GM19463 (cell line): ENCODE data around the gene ACOX3.
"Not testable (repeated sequence)": the region's sequence is repeated elsewhere in the genome, so short reads cannot be mapped to it uniquely, and the experiment has no call there.

Experiments used
- ATAC-seq: cut with Tn5 transposase; IDR thresholded peaks from one replicate; pipeline ENCODE4 v1.9.1; 2021; ENCODE audit warnings: mild to moderate bottlenecking, moderate library complexity; ENCODE audit not compliant: unreplicated experiment

Gene ACOX3

DNA sequence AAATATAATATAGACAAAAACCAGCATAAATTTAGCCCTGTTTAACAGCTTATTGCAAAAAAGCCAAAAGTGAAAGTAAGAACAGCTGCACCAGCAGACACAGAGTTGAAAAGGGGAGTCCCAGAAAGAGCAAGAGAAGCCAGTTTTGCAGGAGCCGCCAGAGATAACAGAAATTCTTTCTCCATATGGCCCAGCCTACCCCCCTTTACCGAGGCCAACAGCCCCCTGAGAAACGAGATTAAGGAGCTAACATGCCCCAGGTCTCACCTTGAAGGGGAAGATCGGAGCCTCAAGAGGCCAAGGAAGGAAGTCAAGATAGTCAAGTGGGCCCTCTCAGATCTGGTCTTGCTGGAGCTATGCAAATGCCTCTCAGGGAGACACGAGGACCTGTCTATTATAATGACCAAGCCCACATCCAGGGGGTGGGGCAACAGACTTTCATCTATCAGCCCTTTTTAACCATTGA lies 4.8 kb downstream of the ACOX3 start:
- peak; percentile 64 for ATAC-seq

DNA sequence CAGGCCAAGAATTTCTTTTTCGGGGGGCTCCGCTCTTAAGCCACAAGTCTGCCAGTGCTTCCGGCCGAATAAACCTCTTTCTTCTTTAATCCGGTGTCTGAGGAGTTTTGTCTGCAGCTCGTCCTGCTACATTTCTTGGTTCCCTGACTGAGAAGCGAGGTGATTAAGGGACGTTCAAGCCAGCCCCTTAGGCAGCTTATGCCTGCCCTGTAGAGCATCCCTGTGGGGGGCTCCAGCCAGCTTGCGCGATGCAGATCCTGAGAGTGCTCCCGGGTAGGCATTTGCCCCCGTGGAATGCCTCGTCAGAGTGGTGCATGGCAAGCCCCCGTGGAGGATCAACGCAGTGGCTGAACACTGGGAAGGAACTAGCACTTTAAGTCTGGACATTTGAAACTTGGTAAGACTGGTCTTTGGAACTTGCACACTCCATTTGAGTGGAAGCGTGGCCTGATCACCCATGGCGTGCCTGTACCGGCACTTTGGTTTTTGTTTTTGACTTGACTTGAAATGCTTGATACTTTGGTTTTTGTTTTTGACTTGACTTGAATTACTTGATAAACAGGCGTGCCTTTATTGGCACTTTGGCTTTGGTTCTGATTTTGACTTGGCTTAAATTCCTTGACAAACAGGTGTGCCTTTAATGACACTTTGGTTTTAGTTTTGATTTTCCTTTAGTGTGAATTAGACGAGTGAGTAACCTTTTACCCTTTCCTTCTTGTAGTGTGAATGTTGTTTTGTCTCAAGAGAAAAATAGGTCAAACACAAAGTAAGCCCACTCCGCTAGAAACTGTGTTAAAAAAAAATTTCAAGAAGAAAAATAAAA lies 6.1 kb downstream of the ACOX3 start:
- no peak for ATAC-seq

DNA sequence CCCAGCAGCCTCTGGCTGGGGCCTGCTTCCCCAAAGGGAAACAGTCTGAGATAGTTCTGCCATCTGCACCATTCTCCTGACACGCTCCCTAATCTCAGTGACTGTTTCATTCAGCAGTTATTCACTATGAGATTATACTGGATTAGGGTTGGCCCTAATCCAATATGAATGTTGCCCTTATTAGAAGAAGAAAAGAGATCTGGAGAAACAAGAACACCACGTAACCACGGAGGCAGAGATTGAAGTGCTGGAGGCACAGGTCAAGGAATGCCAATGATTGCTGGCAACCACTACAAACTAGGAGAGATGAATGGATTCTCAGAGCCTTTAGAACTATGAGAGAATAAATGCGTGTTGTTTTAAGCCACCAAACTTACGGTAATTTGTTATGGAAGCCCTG lies 7.4 kb downstream of the ACOX3 start:
- no peak for ATAC-seq

DNA sequence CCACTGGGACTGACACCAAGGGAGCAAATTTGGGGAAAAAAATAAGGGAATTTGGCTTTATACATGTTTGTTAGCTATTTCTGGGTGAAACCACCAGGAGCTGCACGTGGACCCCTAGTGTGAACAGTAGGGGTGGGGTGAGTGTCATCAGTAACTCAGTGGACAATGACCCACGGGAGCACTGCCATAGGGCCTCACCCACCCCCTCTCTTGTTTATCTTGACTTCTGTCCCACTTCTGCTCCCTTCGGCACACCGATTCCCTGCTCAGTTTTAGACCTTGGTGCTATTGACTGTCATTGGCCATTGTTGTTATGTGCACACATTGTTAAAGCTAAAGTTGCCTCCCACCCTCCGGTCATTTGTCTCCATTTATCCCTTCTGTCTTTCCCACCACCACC lies 9.0 kb downstream of the ACOX3 start:
- ATAC-seq, result no peak

DNA sequence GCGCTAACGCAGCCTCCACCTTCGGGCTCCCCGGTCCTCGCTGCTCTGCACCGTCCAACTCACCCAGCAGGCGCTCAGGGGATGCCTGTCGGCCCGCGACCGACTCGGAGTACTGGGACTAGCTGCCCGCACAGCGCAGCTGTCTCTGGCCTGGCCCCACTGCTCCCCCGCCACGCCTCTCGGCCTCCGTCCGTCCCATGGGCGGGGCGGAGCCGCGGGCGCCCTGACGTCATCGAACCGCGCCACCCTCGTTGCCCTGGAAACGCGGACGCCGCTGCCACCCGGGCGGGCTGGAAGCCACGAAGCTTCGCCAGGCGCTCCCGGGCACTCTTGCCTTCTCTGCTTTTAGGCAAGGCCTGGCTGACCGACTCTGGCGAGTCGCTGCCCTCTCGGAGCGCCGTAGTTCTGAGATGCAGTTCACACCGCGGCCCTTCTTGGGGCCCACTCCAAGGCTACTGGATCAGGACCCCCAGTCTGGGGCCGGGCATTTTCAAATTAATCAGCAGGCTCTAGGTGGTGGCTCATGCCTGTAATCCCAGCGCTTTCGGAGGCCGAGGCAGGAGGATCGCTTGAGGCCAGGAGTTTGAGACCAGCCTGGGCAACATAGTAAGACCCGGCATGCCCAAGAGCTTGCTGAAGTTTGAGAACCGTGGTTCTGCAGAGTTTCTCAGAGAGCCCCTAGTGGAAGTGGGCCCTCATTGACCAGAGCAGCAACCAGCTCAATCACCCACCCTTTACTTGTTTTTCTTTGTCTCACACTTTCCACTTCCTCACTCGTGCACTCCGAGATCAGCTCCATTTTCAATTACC lies 12.0 kb downstream of the ACOX3 start:
- peak; percentile 91 for ATAC-seq

DNA sequence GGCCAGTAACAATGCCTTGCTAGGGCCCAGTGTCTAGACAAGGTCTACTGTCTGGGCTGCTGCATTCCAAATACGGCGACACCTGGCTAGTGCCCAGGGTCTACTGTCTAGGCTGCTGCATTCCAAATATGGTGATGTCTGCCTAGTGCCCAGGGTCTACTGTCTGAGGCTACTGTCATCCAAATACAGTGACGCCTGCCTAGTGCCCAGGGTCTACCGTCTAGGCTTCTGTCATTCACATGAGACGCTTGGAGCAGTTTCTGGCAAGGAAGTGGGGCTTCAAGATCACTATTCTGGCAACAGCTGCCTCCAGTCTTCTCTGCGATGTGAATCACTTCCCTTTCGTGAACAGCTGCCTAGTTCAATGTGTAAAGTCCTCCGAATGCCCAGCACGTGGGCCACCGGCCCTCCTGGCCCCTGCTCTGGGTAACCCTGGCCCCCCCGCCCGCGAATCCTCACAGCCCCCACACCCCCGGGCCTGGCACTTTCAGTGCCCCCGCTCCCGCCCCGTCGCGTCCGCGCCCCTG lies 12.7 kb downstream of the ACOX3 start:
- ATAC-seq, result peak; percentile 50

DNA sequence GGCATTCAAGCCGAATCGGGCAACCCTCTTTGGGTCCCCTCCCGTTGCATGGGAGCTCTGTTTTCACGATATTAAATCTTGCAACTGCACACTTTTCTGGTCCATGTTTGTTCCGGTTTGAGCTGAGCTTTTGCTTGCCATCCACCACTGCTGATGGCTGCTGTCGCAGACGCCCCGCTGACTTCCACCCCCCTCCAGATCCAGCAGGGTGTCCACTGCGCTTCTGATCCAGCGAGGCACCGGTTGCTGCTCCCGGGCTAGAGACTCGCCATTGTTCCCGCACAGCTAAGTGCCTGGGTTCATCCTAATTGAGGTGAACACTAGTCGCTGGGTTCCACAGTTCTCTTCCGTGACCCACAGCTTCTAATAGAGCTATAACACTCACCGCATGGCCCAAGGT lies 13.3 kb downstream of the ACOX3 start:
- no peak for ATAC-seq

DNA sequence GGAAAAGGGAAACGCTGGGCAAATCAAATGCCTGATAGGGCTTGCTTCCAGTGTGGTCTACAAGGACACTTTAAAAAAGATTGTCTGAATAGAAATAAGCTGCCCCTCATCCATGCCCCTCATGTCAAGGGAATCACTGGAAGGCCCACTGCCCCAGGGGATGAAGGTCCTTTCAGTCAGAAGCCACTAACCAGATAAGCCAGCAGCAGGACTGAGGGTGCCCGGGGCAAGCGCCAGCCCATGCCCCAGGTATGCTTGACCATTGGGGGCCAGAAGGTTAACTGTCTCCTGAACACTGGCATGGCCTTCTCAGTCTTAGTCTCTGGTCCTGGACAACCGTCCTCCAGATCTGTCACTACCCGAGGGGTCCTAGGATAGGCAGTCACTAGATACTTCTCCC lies 17.7 kb downstream of the ACOX3 start:
- no peak for ATAC-seq

DNA sequence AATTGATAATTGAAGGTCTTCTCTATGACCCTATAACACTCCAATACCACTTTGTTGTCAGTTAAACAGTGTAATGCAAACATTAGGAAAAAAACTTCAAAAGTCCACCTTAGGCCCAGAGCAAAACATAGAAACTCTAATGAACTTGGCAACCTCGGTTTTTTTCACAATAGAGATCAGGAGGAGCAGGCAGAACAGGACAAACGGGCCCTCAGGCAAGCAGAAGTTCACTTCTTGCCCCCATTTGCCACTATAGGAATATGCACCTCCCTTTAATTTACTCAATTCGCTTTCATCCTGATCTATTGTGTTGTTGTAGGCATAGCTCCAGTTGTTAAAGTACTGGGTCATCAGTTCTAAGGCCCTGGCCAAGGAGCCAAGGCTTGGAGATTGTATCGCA lies 18.2 kb downstream of the ACOX3 start:
- ATAC-seq, result no peak

DNA sequence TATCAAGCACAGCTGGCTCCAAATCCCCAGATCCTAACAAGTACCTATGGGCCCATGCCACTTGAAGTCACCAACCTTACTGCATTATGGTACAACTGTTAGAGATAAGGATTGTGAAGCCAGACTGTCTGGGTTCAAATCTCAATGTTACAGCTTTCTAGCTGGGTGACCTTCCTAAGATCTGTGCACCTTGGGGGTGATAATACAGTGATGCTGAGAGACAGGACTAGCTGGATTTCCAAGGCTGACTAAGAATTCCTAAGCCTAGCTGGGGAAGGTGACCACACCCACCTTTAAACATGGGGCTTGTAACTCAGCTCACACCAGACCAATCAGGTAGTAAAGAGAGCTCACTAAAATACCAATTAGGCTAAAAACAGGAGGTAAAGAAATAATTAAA lies 20.4 kb downstream of the ACOX3 start:
- ATAC-seq, result not testable (repeated sequence)

DNA sequence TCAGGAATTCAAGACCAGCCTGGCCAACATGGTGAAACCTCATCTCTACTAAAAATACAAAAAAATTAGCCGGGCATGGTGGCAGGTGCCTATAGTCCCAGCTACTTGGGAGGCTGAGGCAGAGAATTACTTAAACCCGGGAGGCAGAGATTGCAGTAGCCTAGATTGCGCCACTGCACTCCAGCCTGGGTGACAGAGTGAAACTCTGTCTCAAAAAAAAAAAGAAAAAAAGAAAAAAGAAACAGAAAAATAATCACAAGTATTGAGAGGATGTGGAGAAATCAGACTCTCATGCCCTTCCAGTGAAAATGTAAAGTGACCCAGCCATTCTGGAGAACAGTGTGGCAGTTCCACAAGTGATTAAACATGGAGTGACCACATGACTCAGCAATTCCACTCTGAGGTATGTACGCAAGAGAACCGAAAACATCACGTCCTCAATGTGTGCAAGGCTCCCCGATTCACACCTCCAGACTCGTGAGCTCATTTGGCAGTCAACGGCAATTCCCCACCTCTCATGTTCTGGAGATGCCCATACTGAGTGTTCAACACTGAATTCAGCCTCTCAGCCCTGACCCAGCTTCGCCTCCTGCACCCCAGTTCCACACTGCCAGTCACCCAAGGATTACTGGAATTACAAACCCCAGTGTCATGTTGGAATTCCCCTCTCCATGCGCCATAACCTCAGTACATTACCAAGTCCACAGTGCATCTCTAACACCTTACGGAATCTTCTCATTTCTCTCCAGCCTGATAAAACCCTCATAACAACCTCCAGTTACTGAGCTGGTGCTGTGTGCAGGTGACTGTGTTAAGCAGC lies 21.1 kb downstream of the ACOX3 start:
- ATAC-seq, result peak; percentile 91

DNA sequence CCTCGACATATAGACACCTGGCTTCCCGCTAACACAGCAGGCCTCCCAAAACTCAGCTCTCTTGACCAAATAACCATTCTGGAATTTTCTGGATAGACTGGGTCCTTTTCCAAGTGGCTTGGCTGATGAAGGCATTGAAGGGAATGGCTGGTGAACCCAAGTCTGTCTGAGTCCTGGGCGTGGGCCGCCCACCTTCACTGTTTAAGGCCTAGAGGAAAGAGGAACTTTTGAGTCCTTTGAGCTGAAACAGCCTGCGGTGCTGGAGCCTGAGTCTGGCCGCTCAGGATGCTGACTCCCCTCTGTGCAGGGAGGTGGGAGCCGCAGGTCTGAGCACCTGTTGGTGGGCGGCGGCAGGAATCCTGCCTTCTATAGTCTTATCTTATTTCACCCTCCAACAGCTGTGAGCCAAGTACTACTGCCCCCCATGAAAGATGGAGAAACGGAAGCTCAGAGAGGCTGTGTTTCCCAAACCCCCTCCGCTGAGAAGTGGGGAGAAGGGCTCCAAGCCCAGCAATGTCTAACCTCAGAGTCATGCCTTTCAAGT lies 23.4 kb downstream of the ACOX3 start:
- no peak for ATAC-seq

DNA sequence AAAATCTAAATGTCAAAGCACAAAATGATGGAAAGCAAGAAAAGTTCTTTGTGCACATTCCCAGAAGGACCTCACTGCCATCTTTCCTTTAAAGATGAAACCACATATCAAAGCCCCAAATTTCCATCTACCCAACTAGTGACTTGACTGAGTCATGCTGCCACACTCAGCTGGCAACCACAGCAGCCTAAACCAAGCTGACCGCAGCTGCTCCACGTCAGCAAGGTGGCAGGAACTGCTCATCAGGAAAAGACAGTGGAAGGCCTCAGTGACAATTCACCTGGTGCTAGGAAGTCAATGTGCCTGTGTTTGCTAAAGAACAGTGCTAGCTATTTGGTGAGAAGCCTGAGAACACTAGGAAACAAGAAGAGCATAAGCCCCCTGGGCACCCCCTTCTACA lies 26.1 kb downstream of the ACOX3 start:
- no peak for ATAC-seq

DNA sequence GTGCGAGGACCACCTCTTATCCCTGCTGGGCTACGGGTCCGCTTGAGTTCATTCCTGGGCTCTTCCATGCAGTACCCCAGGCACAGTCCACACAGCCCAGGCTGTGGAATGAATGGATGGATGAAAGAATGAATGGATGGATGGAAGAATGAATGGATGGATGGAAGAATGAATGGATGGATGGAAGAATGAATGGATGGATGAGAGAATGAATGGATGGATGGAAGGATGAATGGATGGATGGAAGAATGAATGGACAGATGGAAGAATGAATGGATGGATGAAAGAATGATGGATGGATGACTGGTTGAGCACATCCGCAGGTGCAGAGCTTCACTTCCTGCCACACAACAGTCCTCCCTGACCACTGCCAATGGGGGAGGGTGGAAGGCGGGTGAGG lies 28.2 kb downstream of the ACOX3 start:
- no peak for ATAC-seq

DNA sequence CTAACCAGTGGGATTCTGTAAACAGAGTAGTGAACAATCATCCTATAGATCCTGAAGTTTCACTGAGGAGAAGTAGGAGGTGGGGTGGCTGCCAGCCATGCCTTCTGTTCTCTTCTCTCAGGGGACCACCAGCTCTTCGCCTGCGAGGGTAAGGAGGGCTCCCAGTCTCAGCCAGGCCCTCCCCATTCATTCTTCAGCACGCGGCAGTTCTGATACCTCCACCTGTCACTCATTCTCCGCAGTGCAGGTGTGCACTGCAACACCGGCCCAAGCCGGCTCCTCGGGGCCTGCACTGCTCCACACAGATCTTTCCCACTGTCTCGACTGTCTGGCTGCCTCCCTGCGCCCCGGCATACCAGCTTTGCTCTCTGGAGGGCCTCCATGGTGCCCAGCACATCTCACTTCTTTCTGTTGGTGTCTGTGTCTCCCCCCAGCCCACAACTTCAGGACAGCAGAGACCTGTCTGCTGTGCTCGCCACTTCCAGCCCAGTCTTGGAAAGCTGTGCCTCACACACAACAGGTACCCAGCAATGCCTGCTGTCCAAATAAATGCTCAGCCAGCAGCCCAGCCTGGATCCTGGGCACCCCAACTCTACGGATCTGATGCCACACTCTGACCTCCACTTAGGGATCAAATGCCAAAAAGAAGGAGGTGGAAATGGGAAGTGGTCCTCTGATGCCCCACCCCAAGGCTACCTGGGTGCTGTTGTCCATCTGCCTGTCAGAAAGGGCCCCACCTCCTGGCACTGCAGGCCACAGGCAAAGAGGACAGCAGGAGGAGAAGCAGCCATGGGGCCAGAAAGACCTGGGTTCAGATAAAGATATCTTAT lies 29.0 kb downstream of the ACOX3 start:
- no peak for ATAC-seq

DNA sequence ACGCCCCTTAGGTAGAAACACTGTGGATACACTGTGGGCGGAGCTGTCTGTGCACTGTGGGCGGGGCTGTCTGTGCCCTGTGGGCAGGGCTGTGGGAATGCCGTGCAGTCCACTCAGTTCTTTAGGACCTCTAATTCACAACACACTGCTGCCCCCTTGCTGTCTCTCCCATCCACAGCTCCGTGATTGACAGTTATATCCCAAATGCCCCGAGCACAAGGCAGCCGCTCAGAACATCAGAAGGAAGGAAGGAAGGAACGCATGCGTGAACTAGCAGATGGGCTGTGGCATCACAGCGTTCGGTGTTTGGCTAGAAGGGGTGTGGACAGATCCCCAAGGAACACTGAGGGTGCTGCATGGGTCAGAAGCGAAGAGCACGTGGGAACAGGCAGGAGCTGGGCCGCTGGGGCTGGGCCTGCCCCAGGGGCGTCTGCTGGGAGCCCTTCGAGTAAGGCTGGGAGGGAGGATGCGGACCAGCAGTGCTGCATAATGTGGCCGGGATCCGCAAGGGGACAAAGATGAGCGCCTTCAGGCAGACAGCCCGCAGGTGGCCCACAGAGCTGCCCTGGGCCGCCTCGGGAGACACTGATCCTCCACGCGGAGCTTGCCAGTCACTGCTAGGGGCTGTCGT lies 29.8 kb downstream of the ACOX3 start:
- ATAC-seq, result no peak

DNA sequence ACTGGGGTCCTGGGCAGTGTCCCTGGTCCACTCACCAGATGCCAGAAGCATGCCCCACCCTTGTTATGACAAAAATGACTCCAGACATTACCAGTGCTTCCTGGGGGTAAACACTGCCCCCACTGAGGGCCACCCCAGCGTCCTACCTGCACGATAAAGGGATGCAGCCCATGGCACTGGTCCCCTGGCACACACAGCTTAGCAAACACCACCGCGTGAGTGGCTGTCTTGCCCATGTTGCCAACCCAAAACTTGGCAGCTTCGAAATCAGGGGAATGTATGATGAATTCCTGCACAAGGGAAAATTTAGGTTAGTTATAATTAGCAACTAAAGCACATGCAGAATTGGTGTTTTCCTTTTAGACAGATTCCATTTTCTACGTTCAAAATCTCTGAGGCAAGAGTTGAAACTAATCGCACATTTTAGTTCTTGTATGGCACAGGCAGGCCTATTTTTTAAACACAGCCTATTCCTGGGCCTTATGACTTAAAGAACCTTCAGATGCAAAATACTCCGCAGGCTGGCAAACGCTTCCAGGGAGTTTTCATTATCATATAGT lies 30.4 kb downstream of the ACOX3 start:
- ATAC-seq, result no peak

DNA sequence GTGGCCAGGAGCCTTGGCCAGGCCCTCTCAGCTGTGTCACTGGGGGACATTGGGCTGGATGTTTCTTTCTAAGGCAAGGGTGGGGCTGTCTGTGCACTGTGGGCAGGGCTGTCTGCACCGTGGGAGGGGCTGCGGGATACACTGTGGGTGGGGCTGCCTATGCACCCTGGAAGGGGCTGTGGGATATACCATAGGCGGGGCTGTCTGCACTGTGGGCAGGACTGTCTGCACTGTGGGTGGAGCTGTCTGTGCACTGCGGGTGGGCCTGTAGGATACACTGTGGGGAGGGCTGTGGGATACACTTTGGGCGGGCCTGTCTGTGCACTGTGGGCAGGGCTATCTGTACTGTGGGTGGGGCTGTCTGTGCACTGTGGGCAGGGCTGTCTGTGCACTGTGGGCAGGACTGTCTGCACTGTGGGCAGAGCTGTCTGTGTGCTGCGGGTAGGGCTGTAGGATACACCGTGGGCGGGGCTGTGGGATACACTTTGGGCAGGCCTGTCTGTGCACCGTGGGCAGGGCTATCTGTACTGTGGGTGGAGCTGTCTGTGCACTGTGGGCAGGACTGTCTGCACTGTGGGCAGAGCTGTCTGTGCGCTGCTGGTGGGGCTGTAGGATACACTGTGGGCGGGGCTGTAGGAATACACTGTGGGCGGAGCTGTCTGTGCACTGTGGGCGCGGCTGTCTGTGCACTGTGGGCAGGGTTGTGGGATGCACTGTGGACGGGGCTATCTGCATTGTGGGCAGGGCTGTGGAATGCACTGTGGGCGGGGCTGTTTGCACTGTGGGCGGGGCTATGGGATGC lies 31.1 kb downstream of the ACOX3 start:
- no peak for ATAC-seq
